ENCODE results near the gene ABCA4.

- TF ChIP-seq CTCF (IDR thresholded peaks at IDR 0.05) (peak in 1 of 7 experiments; percentile 3), POLR2A (IDR thresholded peaks at IDR 0.05) (no peak), EP300 (IDR thresholded peaks at IDR 0.05) (no peak)
Measured at GRCh38 chr1:94039871-94040569, 80.9 kb downstream of the ABCA4 start.

All from stomach (tissue), 4 donors.